Activated gamma-delta T cell (primary cell): ENCODE results near the gene GMPR2.

Experiments used
- DNase-seq: peaks from one replicate; lab custom pipeline; 2025; lab: John Stamatoyannopoulos, UW

The GMPR2 gene

GRCh38 chr14:24252289-24253124, 19.8 kb downstream of the GMPR2 start:
- no peak for DNase-seq

DNA sequence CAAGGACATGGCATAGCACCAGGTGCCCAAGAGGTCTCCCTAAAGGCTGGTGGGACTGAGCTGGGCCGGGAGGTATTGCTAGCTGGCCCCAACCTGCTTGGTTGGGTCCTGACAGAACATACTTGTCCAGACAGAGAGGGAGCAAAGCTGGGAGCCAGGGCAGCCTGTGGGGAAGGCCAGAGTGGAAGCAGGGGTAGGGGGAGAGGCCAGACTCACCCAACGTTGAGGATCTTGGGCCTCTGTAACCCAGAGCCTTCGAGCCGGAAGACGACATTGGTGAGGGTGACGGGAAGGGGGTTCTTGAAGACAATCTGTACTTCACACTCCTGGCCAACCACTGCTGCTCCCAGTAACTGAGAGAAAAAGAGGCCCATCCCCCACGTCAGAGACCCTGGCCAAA, 21.2 kb downstream of the GMPR2 start:
- DNase-seq: no peak

- no peak for DNase-seq
Measured at GRCh38 chr14:24254630-24255392, 22.1 kb downstream of the GMPR2 start.

GRCh38 chr14:24255438-24255837, 22.7 kb downstream of the GMPR2 start:
- no peak for DNase-seq

GRCh38 chr14:24255931-24256711, 23.4 kb downstream of the GMPR2 start:
- no peak for DNase-seq

DNA sequence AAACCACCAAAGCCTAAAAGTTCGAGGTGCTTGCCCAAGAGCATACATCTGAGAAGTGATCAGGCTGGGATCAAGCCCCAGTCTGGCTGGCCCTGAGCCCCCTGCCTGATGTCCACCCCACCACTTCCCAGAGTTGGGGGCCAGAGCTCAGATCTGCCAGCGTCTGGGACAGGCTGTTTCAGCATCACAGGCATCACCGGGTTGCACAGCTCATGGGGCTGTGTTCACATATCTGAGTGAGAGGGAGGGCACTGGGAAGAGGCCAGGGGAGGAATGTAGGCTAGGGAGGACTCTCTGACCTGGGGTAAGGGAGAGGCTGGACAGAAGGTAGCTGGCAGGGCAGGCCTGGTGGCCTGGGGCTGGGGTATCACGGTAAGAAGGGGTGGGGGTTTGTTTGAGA, 24.2 kb downstream of the GMPR2 start:
- no peak for DNase-seq

DNA sequence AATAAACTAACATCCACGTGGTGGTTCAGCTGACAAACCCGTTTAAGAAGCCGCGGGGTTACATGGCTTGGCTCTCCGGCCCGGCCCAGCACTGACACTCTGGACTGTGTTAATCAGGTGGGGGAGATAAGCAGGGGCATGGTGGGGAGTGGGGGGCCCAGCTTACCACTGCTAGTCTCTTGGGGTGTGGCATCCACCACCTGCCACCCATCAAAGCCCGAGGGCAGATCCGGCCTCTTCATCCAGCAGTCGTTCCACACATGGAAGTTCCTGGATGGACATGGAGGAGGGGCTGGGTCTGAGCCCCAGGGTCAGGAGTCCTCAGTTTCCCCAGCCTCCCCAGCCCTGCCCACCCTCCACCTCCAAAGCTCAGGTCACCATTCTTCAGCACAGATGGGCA, 25.4 kb downstream of the GMPR2 start:
- DNase-seq: no peak

DNA sequence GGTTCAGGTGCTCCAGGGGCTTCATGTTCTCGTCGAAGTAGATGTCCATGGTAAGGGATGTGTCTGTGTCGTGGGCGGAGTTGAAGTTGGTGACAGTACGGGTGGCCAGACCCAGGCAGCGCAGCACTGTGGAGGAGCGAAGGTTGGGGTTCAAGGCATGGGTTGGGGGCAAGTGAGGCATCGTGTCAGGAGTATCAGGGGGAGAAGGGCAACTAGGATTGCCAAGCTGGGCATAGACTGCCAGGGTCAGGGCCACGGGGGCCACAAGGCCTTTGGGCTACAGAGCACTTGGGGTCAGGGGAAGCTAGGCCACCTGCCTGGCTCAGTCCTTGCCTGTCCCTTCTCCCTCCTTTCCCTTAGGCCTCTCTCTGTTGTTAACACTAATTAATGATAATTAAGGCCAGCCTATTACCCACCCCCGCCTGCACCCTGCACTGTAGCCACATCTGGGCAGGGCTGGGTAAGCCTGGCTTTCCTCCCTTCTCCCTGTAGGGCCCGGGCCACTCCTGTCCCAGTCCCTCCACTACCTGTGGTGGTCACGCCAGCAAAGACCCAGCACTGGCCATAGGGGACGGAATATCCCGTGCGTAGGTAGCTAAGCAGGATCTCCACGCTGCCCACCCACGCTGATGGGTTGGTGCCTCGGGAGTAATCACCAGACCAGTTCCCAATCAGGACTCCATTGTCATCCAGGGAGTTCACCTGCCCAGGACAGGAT, 26.0 kb downstream of the GMPR2 start:
- no peak for DNase-seq

GRCh38 chr14:24259282-24260025, 26.7 kb downstream of the GMPR2 start:
- DNase-seq: no peak

DNA sequence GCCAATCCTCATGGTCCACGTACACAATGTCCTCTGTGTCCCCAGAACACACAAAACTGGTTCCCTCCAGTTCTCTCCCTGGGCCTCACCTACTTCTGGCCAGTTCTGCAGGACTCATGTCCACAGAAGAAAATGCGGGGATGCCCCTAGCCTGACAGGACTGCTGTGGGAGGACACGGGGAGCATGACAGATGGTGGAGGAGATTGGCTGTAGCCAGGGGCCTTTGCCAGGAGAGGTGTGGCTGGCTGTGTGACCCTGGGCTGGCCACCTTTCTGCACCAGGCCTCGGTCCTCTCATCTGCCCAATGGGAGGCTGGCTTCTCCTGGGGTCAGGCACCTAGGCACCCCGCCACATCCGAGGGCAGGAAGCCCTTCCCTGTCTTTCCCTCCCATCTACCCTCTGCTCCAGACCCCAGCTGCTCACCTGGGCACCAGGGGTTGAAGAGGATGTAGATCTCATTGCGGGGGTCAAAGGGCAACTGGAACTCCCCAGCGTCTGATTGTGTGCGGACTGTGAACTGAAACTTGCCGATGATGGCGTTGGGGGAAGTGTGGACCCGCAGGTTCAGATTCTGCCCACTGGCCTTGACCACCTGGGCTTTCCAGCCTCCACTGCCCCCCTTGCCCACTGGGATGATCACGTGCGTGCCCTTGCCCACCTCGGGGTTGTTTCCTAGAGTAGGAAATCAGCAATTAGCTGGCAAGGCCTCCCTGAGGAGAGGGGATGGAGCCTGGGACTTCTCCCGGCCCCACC, 27.5 kb downstream of the GMPR2 start:
- DNase-seq: no peak

DNA sequence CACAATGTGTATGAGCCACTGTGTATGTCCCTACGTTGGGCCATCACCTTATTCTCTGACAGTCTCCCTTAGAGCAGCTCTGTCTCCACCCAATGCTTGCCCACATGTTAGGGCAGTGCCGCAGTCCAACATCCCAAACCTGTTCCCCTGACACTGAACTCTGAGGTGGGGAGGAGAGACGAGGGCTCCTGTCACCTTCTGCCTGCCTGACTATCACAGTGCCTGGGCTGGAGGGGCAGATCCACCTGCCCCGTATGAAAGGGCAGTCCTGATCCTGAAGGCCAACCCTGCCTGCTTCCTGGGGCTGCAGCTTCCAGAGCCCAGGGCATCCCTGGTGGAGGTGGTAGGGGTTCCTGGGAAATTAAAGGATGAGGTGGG, 28.0 kb downstream of the GMPR2 start:
- DNase-seq: no peak

GRCh38 chr14:24261256-24261968, 28.7 kb downstream of the GMPR2 start:
- DNase-seq: no peak

GRCh38 chr14:24261969-24262327, 29.2 kb downstream of the GMPR2 start:
- DNase-seq: no peak

DNA sequence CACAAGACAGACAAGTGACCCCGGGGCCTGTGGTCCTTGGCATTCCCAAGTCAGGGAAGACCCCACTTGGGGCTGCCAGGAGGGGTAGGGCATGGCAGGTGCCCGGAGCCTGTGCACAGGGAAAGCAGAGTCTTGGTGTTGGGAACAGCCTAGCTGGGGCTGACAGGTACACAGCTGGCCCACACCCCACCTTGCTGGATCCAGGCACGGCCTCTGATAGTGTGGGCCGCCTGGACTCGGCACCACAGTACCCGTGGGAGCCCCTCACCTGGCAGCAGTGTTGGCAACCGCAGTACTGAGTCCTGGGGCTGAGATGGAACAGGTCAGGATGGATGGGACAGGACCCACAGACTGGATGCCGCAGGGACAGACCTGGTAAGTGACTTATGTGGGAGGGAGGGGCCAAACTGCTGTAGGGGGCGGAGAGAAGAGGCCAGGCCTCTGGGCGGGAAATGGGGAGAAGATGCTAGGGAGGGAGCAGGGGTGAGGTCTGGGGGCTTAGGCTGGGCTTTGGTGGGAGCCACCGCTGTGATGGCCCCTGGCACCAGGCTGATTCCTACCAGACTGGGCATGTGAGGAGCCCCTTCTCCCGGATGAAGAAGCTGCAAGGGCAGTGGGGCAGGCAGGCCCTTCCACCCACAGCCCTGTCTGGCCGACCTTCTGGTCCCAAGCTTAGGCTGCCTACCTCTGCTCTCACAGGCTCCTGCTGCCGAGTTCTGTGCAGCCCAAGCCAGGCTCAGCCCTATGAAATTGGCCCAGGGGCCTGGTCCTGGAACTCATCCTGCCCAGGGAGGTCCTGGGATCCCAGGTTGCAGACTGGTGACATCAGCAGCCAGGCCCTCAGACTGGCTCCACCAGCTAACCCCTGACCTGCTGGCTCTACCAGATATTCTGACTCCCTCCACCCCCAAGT, 30.3 kb downstream of the GMPR2 start, which contains the start of gene TGM1:
Gene TGM1 (minus strand): TSS at position 357 of the 913 bp plus-strand sequence. CDS start 825 bp downstream, outside the sequence.
- DNase-seq: no peak

- DNase-seq: no peak
Measured at GRCh38 chr14:24263848-24264247, 31.1 kb downstream of the GMPR2 start.

DNA sequence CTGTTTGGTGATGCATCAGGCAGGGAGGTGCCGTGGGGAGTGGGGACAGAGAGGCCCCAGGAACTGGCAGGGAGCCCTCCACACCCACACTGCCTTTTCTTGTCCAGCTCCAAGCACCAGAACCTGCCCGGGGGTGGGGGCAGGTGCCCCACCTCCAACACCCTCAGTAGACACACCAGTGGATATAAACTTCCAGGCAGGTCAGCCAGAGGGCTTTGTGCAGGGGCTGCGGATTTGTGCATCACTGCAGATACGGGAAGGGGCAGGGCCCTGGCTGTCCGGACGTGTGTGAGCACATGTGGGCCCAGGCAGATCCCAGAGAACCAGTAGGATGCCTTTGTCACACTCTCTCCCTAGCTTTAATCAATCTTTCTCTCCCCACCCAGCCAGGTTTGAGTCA, 31.6 kb downstream of the GMPR2 start:
- no peak for DNase-seq

GRCh38 chr14:24266344-24267244, 33.9 kb downstream of the GMPR2 start:
- DNase-seq: no peak

DNA sequence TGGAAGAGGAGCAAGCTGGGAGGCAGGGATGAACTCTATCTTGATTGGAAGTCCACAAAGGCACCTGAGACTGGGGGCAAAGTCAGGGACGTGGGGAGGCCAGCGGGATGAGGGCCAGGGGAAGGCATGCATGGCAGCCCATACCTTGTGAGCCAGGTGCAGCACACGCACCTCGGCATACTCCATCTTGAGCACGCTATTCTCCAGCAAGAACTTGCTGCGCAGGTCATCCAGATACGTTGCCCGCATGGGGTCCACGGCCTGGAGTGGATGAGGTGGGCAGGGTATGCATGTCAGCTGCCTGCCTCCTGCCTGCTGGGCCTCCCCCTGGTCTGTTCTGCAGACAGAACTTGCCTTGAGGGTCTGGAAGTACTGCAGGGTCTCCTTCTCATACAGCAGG, 34.8 kb downstream of the GMPR2 start:
- no peak for DNase-seq
